ENCODE measurements around the gene CHRNA7.

CHRNA7 gene

GRCh38 chr15:32007355-32007960 is 22.9 kb upstream of the CHRNA7 start:
- H3K27ac ChIP-seq = no peak overlapping the region

GRCh38 chr15:32014953-32015352 is 15.4 kb upstream of the CHRNA7 start:
- no peak for TF ChIP-seq CTCF (IDR thresholded peaks at IDR 0.05)

More at GRCh38 chr15:32007355-32007960, 22.9 kb upstream of the CHRNA7 start:
- no peak overlapping the region for H3K4me3 ChIP-seq
- no peak for TF ChIP-seq CTCF (IDR thresholded peaks at IDR 0.05)
- no peak for DNase-seq (ENCODE audit: low spot score)

GRCh38 chr15:32020156-32020555 is 10.2 kb upstream of the CHRNA7 start:
- DNase-seq (ENCODE audit: low spot score) = no peak
- Histone ChIP-seq H3K4me3 (no peak overlapping the region), H3K27ac (no peak overlapping the region)
- TF ChIP-seq CTCF (IDR thresholded peaks at IDR 0.05) = no peak

More at GRCh38 chr15:32014953-32015352, 15.4 kb upstream of the CHRNA7 start:
- H3K4me3 ChIP-seq = no peak overlapping the region
- no peak overlapping the region for H3K27ac ChIP-seq
- DNase-seq (ENCODE audit: low spot score) = no peak

GRCh38 chr15:32028921-32029320 is 1.4 kb upstream of the CHRNA7 start:
- no peak overlapping the region for H3K27ac ChIP-seq
- TF ChIP-seq CTCF (IDR thresholded peaks at IDR 0.05) = no peak
- DNase-seq (ENCODE audit: low spot score) = no peak
- H3K4me3 ChIP-seq = peak overlapping the region; percentile 73

- TF ChIP-seq CTCF (IDR thresholded peaks at IDR 0.05) = no peak
- no peak overlapping the region for H3K27ac ChIP-seq
- peak overlapping the region; percentile 73 for H3K4me3 ChIP-seq
- no peak for DNase-seq (ENCODE audit: low spot score)
Measured at GRCh38 chr15:32029409-32029861, 880 bp upstream of the CHRNA7 start.

- H3K27ac ChIP-seq = no peak overlapping the region
- DNase-seq (ENCODE audit: low spot score) = no peak
- peak overlapping the region; percentile 73 for H3K4me3 ChIP-seq
- no peak for TF ChIP-seq CTCF (IDR thresholded peaks at IDR 0.05)
Measured at GRCh38 chr15:32030795-32031194, 480 bp downstream of the CHRNA7 start.

GRCh38 chr15:32033186-32033890 is 3.0 kb downstream of the CHRNA7 start:
- H3K27ac ChIP-seq = no peak overlapping the region
- no peak for DNase-seq (ENCODE audit: low spot score)
- TF ChIP-seq CTCF (IDR thresholded peaks at IDR 0.05) = no peak
- H3K4me3 ChIP-seq = no peak overlapping the region

Data from coronary artery (tissue), 2 donors.